B cell (primary cell): Measurements from ENCODE around the gene ABHD16A. TPM values are rescaled to one million over a fixed set of nuclear protein-coding genes. Genes with fewer than 3 reads are reported as not detected.
A peak's percentile ranks its signal among the peaks of the same experiment; 100 is the strongest.

Experiments used
- ATAC-seq: fragments of 200-7000 bp; cut with Tn5 transposase; one replicate; pipeline ENCODE4 v1.10.0; 2021; ENCODE audit warnings: low read depth, mild to moderate bottlenecking, moderate number of reproducible peaks, moderate library complexity
- CTCF ChIA-PET: fragments of 350-600 bp; sonication (Branson Sonifier 250); formaldehyde crosslinking; loops from one replicate; lab custom pipeline; 2021; ENCODE audit warnings: antibody characterized with exemption, inconsistent platforms; lab: Charles Lee
- POLR2A ChIA-PET: fragments of 350-600 bp; sonication (Branson Sonifier 250); formaldehyde crosslinking; loops from one replicate; lab custom pipeline; 2021; ENCODE audit warnings: antibody characterized with exemption; lab: Charles Lee
- DNase-seq: peaks from one replicate; pipeline ENCODE4 v3.0.0; 2013
- H2AFZ ChIP-seq: 2 replicates; pipeline ENCODE4 v1.6.1; 2012; ENCODE audit warnings: mild to moderate bottlenecking, low read depth, low read length; ENCODE audit not compliant: insufficient read depth, poor library complexity, severe bottlenecking
- H3K27ac ChIP-seq, 2 donors: 1 replicate in 1 of 2; 2 replicates in 1 of 2; pipeline ENCODE4 v1.5.1; 2012 to 2013; ENCODE audit warnings: low read length in 2 of 2, mild to moderate bottlenecking in 2 of 2, moderate library complexity in 1 of 2
- H3K27me3 ChIP-seq, 4 experiments: fragments of 200-600 bp in 1 of 4; sonication (generic) in 1 of 4; replicated peaks in 1 of 4; 1 replicate in 2 of 4; 2 replicates in 2 of 4; pipeline versions ENCODE4 v1.6.1 to v1.7.0; 2013 to 2016; ENCODE audit warnings: low read length in 3 of 4, mild to moderate bottlenecking in 2 of 4, mixed read lengths in 1 of 4, moderate library complexity in 1 of 4; ENCODE audit not compliant: insufficient read depth in 4 of 4, control insufficient read depth in 3 of 4; ENCODE audit errors: control extremely low read depth in 1 of 4
- H3K36me3 ChIP-seq, 2 experiments: replicated peaks in 1 of 2; 1 replicate in 1 of 2; 2 replicates in 1 of 2; pipeline versions ENCODE4 v1.6.1 to v1.7.1; 2013; ENCODE audit warnings: low read length in 1 of 2; ENCODE audit not compliant: insufficient read depth in 2 of 2, control insufficient read depth in 1 of 2; ENCODE audit errors: control extremely low read depth in 1 of 2, extremely low read depth in 1 of 2
- H3K4me1 ChIP-seq, 2 donors: fragments of 200-600 bp in 1 of 2; sonication (generic) in 1 of 2; 1 replicate in 1 of 2; 2 replicates in 1 of 2; pipeline versions ENCODE4 v1.5.1 to v1.6.1; 2013 to 2017; ENCODE audit warnings: low read length in 2 of 2; ENCODE audit not compliant: control insufficient read depth in 2 of 2, insufficient read depth in 2 of 2
- H3K4me2 ChIP-seq: replicated peaks from 2 replicates; pipeline ENCODE3; 2012; ENCODE audit warnings: mild to moderate bottlenecking, low read depth, low read length; ENCODE audit not compliant: poor library complexity, severe bottlenecking
- H3K4me3 ChIP-seq, 5 experiments: fragments of 200-600 bp in 1 of 5; sonication (generic) in 1 of 5; 1 replicate in 3 of 5; 2 replicates in 2 of 5; pipeline versions ENCODE4 v1.5.1 to v1.7.0; 2011 to 2016; ENCODE audit warnings: low read length in 4 of 5, mild to moderate bottlenecking in 4 of 5, low read depth in 2 of 5, control low read depth in 1 of 5, moderate library complexity in 1 of 5; ENCODE audit not compliant: insufficient read depth in 1 of 5; ENCODE audit errors: control extremely low read depth in 1 of 5, extremely low read depth in 1 of 5
- H3K79me2 ChIP-seq: fragments of 200-600 bp; sonication (generic); one replicate; pipeline ENCODE4 v1.6.0; 2016; ENCODE audit warnings: low read length; ENCODE audit not compliant: control insufficient read depth, insufficient read depth
- H3K9ac ChIP-seq: fragments of 200-600 bp; sonication (generic); 2 replicates; pipeline ENCODE4 v1.6.1; 2017; ENCODE audit warnings: mild to moderate bottlenecking, low read length, moderate library complexity
- H3K9me3 ChIP-seq, 3 donors: one replicate each; pipeline versions ENCODE4 v1.6.1 to v1.7.1; 2013; ENCODE audit warnings: low read length in 2 of 3; ENCODE audit not compliant: control insufficient read depth in 2 of 3, insufficient read depth in 1 of 3; ENCODE audit errors: control extremely low read depth in 1 of 3
- H4K20me1 ChIP-seq: 2 replicates; pipeline ENCODE4 v1.6.0; 2012; ENCODE audit warnings: mild to moderate bottlenecking, low read length; ENCODE audit not compliant: insufficient read depth, control insufficient read depth, poor library complexity, severe bottlenecking
- H3K27ac Mint-ChIP-seq: one replicate; pipeline ENCODE4 v1.8.0; 2021; ENCODE audit warnings: mixed read lengths
- H3K27me3 Mint-ChIP-seq: one replicate; pipeline ENCODE4 v1.8.0; 2021; ENCODE audit warnings: mixed read lengths
- H3K4me1 Mint-ChIP-seq: one replicate; pipeline ENCODE4 v1.8.0; 2021; ENCODE audit warnings: mixed read lengths
- H3K4me3 Mint-ChIP-seq: one replicate; pipeline ENCODE4 v1.8.0; 2021; ENCODE audit warnings: mixed read lengths
- H3K9me3 Mint-ChIP-seq: one replicate; pipeline ENCODE4 v1.8.0; 2022; ENCODE audit warnings: mixed read lengths; ENCODE audit not compliant: insufficient read depth
- EZH2 ChIP-seq: IDR thresholded peaks from 2 replicates; pipeline ENCODE4 v1.6.1; 2012; ENCODE audit warnings: borderline replicate concordance, low read depth, mild to moderate bottlenecking, moderate library complexity, low read length; ENCODE audit not compliant: insufficient read depth, poor library complexity, severe bottlenecking
- WGBS: methylation state at CpG from one replicate; pipeline ENCODE4 v1.1.5; 2013; ENCODE audit warnings: missing lambda C conversion rate; ENCODE audit not compliant: insufficient coverage; 5-methylcytosine and 5-hydroxymethylcytosine counted together
- intact Hi-C: fragments of 100-400 bp; cut with micrococcal nuclease; formaldehyde crosslinking; loops from one replicate; pipeline ENCODE4 v1.10.0; 2022
- polyA plus RNA-seq: library from polyadenylated mRNA; depleted of rRNA; stranded (reverse); fragments of >200 nt; gene quantifications from 2 replicates; pipeline ENCODE4 v1.2.3, GENCODE V29; 2012
- total RNA-seq, 2 donors: library from RNA; stranded (reverse); fragments of 120-200 nt in 1 of 2; gene quantifications; 1 replicate in 1 of 2; 2 replicates in 1 of 2; pipeline versions ENCODE4 v1.2.3 to v1.2.4, GENCODE V29; 2013 to 2022
- TF ChIP-seq, protein P1 (sequence below): fragments of 200-600 bp; IDR thresholded peaks from one replicate; pipeline ENCODE4 v1.8.0; 2022; ENCODE audit warnings: antibody characterized with exemption, mild to moderate bottlenecking

Gene ABHD16A
- total and polyA plus RNA-seq, 2 donors (not counting 1 experiment from before 2014, with no cell fraction given): 78.3 to 97.5 TPM

- peaks cover 1 to 42% of the 10 kb centered on the region in 2 experiments for H3K36me3 ChIP-seq
- DNase-seq: no peak
- H3K4me3 ChIP-seq: peak overlapping the region in 4 of 5 experiments; percentile 27 to 94 (median 88)
- intact Hi-C loops: loop anchor here (1.0 to 2.0 kb wide), 4 partner anchors 67 to 135 kb away; partner anchors contain the start of genes C6orf47 and NEU1
- TF ChIP-seq EZH2: no peak
- TF ChIP-seq, protein P1, sequence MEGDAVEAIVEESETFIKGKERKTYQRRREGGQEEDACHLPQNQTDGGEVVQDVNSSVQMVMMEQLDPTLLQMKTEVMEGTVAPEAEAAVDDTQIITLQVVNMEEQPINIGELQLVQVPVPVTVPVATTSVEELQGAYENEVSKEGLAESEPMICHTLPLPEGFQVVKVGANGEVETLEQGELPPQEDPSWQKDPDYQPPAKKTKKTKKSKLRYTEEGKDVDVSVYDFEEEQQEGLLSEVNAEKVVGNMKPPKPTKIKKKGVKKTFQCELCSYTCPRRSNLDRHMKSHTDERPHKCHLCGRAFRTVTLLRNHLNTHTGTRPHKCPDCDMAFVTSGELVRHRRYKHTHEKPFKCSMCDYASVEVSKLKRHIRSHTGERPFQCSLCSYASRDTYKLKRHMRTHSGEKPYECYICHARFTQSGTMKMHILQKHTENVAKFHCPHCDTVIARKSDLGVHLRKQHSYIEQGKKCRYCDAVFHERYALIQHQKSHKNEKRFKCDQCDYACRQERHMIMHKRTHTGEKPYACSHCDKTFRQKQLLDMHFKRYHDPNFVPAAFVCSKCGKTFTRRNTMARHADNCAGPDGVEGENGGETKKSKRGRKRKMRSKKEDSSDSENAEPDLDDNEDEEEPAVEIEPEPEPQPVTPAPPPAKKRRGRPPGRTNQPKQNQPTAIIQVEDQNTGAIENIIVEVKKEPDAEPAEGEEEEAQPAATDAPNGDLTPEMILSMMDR: no peak
- ATAC-seq: peak; percentile 0
- H3K4me1 ChIP-seq: peaks cover 42 to 56% of the 10 kb centered on the region in 2 donors
- peak overlapping the region; percentile 71 for H2AFZ ChIP-seq
- ChIA-PET CTCF (interaction anchor here (0.5 to 6.3 kb wide), 30 partner anchors 11 to 224 kb away, joined by 3 to 90 read pairs (median 4); partner anchors contain the start of genes ABHD16A, APOM, CLIC1 and HSPA1B), POLR2A (interaction anchor here (0.5 to 2.3 kb wide), 16 partner anchors 9 to 1556 kb away, joined by 3 to 36 read pairs (median 4); partner anchors contain the start of genes ABHD16A, BAG6, CLIC1 and HSPA1B)
- H3K79me2 ChIP-seq: peaks cover 22% of the 10 kb centered on the region
- peak overlapping the region; percentile 78 to 82 for H3K27ac ChIP-seq
- H3K4me3 Mint-ChIP-seq: peak overlapping the region; percentile 99
- H3K4me1 Mint-ChIP-seq: peaks cover 71% of the 10 kb centered on the region
- WGBS: 79% methylated on average over 31 of the region's 41 CpGs
- peak overlapping the region; percentile 88 for H3K4me2 ChIP-seq
- no peaks in the 10 kb centered on the region for H3K27me3 Mint-ChIP-seq
- H3K9me3 Mint-ChIP-seq: no peaks in the 10 kb centered on the region
- H3K9me3 ChIP-seq: no peaks in the 10 kb centered on the region
- H3K27ac Mint-ChIP-seq: peak overlapping the region; percentile 95
- H3K9ac ChIP-seq: peak overlapping the region; percentile 90
- H3K27me3 ChIP-seq: no peaks in the 10 kb centered on the region
- peaks cover 8% of the 10 kb centered on the region for H4K20me1 ChIP-seq
These were observed 24.9 kb upstream of the ABHD16A start for GRCh38 chr6:31727717-31728671.
